NCI-H446 treated with DMSO at 0.1 percent for 48 hours (cell line): Measurements from ENCODE around the gene ITGA4.

Experiments
- DNase-seq: peaks from one replicate; lab custom pipeline; 2025; lab: John Stamatoyannopoulos, UW

ITGA4 gene

DNA sequence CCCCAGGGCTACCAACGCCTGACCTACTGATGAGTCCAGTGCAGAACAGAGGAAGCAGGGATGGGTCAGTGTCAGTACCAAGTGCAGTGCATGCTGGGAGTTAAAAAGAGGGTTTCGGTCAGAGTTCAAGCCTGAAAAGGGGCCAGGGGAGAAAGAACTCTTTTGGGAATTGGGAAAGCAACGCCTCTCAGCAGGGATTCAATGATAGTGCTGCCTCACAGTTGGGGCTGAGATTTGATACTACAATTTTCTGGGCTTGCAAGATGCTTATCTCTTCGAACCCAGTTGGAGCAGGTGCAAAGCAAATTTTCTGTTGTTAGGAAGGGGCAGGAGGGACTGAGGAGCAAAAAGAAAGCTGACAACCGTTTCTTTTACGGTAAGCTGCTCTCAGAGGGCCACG lies 117.1 kb downstream of the ITGA4 start:
- peak; percentile 7 for DNase-seq

DNA sequence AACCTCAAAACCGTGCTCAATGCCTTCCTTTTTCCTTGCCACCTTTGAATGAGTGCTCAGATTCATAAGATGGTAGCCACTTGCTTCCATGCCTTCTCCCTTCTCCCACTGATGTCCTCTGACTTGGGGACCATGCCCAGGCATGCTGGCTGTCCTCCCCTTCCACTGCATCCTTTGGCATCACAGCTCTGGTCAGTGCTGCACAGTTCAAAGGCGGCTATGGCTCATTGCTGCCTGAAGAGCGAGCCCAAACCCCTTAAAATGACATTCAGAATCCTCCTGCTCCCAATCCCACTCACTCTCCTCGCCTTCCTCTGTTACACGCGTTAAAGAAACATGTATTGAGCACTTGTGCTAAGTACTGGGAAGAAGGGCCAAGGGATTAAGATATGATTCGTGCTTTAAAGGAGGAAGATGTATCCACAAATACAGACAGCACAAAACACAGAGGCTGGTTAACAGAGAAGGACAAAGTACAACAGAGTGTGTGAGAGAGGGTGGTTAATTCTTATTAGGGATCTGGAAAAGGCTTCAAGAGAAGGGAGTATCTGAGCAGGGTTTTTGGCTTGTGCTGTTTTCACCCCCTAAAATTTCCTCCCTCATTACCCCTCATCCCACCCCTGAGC lies 118.0 kb downstream of the ITGA4 start:
- DNase-seq: peak; percentile 52

DNA sequence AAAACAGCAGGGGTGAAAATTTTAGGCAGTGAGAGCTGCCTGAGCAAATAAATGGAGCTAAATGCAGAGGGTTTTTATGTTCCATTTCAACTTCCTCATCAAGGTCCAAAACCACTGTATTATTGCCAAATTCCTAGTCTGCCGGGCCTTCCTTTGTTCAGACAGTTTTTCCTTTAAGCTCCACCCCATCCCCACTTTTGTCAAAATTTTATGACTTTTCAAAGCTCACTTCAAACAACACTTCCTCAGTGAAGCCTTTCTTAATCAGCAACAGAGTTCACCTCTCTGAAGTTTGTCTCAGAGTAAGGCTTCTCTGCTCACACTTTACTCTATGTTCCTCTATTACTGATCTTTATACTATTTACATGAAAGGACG lies 118.5 kb downstream of the ITGA4 start:
- peak; percentile 52 for DNase-seq

DNA sequence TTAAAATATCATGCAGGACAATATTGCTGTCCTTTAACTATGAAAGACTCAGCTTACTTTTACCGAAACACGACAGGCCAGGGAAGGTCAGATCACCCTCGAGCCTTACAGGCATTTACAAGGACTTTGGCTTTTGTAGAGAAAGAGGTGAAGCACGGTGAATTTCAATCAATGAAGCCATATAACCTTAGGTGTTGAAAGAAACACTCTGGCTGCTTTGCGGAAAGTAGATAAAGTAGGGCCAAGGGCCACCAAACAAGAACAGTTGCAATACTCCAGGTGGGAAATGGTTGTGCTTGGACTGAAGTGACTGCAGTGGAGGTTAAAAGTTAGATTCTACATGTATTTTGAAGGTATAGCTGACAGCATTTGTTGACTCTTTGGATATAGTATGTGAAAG lies 119.2 kb downstream of the ITGA4 start:
- DNase-seq: no peak

DNA sequence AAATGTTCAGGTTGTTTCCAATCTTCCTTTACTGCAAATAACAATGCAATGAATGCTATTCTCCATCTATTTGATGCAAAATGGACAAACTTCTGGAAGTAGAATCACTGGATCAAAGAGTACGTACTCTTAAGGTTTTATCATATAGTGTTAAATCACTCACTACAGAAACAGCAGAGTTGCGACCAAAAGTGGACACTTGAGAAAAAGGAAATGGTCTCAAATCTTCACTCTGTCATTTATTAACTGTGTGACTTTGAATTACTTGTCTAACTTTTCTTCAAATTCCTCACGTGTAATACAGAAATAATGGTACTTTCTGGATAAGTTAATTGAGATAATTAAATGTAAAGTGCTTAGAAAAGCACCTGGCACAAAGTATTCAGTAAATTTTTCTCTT lies 121.6 kb downstream of the ITGA4 start:
- DNase-seq: no peak

DNA sequence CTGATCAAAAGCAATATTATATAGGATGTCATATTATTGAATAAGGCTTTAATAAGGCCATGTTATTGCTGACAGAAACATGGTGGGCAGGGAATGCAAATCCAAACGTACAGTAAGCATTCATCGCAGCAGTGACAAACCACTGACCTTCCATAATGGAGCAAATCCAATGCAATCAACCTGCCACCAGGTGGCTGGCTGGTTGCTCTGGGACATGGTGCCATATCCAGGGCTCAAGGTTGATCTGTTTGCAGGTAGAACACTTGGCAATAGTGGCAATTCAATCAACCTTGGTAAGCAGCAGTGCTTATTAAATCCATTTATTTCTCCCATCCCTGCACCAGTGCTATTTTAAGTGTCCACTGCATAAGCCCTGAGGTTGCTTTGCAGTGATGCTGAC lies 124.3 kb downstream of the ITGA4 start:
- DNase-seq: no peak

DNA sequence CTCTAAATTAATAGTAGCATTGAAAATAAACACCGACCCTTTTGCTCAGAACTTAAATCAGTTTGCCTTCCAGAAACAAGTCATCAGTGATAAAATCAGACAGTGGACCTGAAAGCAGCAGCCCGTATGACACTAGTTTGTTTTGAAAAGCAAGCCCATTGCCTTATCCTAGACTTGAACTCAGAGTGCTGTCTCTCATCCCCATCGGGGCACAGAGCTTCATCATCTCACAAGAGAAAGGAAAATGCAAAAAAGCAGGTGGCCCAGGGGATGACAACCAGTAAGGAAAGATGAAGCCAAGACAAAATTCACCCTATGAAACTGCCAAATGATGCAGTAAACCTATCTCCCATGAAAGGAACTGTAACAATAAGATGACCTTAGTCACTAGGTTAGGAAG lies 128.5 kb downstream of the ITGA4 start:
- peak; percentile 17 for DNase-seq
